Uterus (tissue), 4 donors: ENCODE data around the gene LDLRAD4. TPM values are rescaled to one million over a fixed set of nuclear protein-coding genes. Genes with fewer than 3 reads are reported as not detected.
A peak's percentile ranks its signal among the peaks of the same experiment; 100 is the strongest.

Source experiments
- DNase-seq, 2 donors: peaks; one replicate each; pipeline ENCODE4 v3.0.0-alpha.2; 2019 to 2020
- H3K27ac ChIP-seq, 2 donors: fragments of 200-600 bp; sonication (generic); 1 replicate in 1 of 2; 2 replicates in 1 of 2; pipeline ENCODE4 v1.5.1; 2016 to 2018
- H3K27me3 ChIP-seq, 2 donors: fragments of 200-600 bp; sonication (generic); one replicate each; pipeline ENCODE4 v1.5.1; 2018 to 2019; ENCODE audit warnings: control low read depth in 1 of 2
- H3K36me3 ChIP-seq, 2 donors: fragments of 200-600 bp; sonication (generic); one replicate each; pipeline ENCODE4 v1.5.1; 2019; ENCODE audit warnings: control low read depth in 1 of 2
- H3K4me1 ChIP-seq, 2 donors: fragments of 200-600 bp; sonication (generic); one replicate each; pipeline ENCODE4 v1.5.1; 2018 to 2019; ENCODE audit warnings: control low read depth in 1 of 2
- H3K4me3 ChIP-seq, 2 donors: fragments of 200-600 bp; sonication (generic); 1 replicate in 1 of 2; 2 replicates in 1 of 2; pipeline ENCODE4 v1.5.1; 2018 to 2019; ENCODE audit warnings: mild to moderate bottlenecking in 1 of 2
- H3K9me3 ChIP-seq, 2 donors: fragments of 200-600 bp; sonication (generic); one replicate each; pipeline ENCODE4 v1.5.1; 2019; ENCODE audit warnings: control low read depth in 1 of 2
- POLR2A ChIP-seq, 2 donors: fragments of 450-650 bp; IDR thresholded peaks; one replicate each; pipeline ENCODE4 v1.6.1; 2016; ENCODE audit warnings: antibody characterized with exemption in 2 of 2, mild to moderate bottlenecking in 1 of 2, moderate library complexity in 1 of 2
- intact Hi-C: fragments of 100-400 bp; cut with DNase I; formaldehyde crosslinking; loops from one replicate; pipeline ENCODE4 v1.15.1; 2023; ENCODE audit warnings: low total_unique reads
- total RNA-seq, 4 donors: library from RNA; depleted of rRNA in 3 of 4; stranded (reverse); fragments of >200 nt in 3 of 4; gene quantifications; one replicate each; pipeline versions ENCODE4 v1.1.0 to v1.2.4, GENCODE V29; 2014 to 2023
- TF ChIP-seq, protein P1 (sequence below), 4 experiments: fragments of 200-600 bp in 2 of 4; fragments of 450-650 bp in 2 of 4; sonication (generic) in 2 of 4; IDR thresholded peaks; one replicate each; pipeline ENCODE4 v1.5.1; 2016 to 2019; ENCODE audit warnings: antibody characterized with exemption in 4 of 4, mild to moderate bottlenecking in 2 of 4, moderate library complexity in 1 of 4
- donor health status: DM: yes; HTN: yes; CAD: no.

LDLRAD4 gene
- total RNA-seq, 4 donors from 2014 or later = 23.8 to 82.2 (median 39.3) TPM

DNA sequence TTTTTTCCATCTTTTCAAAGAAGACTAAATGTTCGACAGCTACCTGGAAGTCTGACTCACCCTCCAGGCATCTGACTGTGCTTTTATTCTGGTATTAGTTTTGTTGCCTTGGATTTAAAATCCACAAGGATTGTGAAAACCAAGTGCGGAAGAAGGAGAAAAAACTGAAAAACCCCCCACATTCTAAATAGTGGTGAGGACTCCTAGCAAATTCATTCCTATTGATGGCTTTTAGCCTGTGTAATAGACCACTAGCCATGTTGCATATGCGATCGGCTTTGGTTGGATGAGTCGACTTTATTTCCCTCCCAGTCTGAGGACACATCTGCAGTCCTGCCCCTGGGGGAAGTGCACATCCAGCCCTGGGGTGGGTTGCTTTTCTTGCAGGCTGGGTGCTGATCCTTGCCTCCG is 16.9 kb downstream of the LDLRAD4 start:
- H3K9me3 ChIP-seq = no peaks in the 10 kb centered on the region
- H3K27me3 ChIP-seq = no peaks in the 10 kb centered on the region
- H3K36me3 ChIP-seq = no peaks in the 10 kb centered on the region
- intact Hi-C loops = loop anchor here (10.0 kb wide), 1 partner anchor 149 kb away; no protein-coding TSS in a partner anchor
- no peak for DNase-seq
- H3K27ac ChIP-seq = peak overlapping the region in 1 of 2 donors; percentile 20
- TF ChIP-seq POLR2A (IDR thresholded peaks at IDR 0.05) = no peak
- TF ChIP-seq, protein P1, sequence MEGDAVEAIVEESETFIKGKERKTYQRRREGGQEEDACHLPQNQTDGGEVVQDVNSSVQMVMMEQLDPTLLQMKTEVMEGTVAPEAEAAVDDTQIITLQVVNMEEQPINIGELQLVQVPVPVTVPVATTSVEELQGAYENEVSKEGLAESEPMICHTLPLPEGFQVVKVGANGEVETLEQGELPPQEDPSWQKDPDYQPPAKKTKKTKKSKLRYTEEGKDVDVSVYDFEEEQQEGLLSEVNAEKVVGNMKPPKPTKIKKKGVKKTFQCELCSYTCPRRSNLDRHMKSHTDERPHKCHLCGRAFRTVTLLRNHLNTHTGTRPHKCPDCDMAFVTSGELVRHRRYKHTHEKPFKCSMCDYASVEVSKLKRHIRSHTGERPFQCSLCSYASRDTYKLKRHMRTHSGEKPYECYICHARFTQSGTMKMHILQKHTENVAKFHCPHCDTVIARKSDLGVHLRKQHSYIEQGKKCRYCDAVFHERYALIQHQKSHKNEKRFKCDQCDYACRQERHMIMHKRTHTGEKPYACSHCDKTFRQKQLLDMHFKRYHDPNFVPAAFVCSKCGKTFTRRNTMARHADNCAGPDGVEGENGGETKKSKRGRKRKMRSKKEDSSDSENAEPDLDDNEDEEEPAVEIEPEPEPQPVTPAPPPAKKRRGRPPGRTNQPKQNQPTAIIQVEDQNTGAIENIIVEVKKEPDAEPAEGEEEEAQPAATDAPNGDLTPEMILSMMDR (IDR thresholded peaks at IDR 0.05) = no peak
- no peaks in the 10 kb centered on the region for H3K4me1 ChIP-seq
- no peak overlapping the region for H3K4me3 ChIP-seq

DNA sequence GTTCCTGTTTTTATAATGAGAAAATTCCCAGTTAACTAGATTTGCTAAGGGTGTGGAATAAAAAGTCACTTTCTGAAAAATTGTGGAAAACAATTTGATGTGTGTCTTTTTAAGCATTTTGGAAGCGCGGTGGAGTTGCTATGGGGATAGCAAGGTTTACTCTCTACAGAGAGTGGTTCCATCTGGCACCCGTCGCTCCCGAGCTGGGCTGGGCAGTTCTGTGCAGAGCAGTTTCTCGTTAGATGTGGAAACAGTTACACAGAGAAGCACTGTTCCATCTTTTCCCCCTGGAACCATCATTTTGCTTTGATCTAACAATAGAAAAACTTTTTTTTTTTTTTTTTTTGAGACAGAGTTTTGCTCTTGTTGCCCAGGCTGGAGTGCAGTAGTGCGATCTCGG is 17.4 kb downstream of the LDLRAD4 start:
- no peaks in the 10 kb centered on the region for H3K4me1 ChIP-seq
- no peaks in the 10 kb centered on the region for H3K9me3 ChIP-seq
- no peak for TF ChIP-seq POLR2A (IDR thresholded peaks at IDR 0.05)
- TF ChIP-seq, protein P1 (IDR thresholded peaks at IDR 0.05) = no peak
- intact Hi-C loops = loop anchor here (10.0 kb wide), 1 partner anchor 149 kb away; no protein-coding TSS in a partner anchor
- peak overlapping the region in 1 of 2 donors; percentile 20 for H3K27ac ChIP-seq
- no peak overlapping the region for H3K4me3 ChIP-seq
- H3K36me3 ChIP-seq = no peaks in the 10 kb centered on the region
- DNase-seq = peak; percentile 65 to 80
- H3K27me3 ChIP-seq = no peaks in the 10 kb centered on the region

DNA sequence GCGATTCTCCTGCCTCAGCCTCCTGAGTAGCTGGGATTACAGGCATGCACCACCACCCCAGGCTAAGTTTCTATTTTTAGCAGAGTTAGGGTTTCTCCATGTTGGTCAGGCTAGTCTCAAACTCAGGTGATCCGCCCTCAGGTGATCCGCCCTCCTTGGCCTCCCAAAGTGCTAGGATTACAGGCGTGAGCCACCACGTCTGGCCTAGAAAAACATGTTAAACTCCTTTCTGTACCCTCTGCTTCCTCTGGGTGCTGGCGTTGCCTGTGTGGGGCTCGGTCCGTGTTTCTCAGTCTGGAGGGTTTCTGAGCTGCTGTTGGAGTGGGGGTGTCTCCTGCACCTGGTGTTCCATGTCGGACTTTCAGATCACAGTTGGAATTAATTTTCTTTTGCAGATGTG is 17.9 kb downstream of the LDLRAD4 start:
- Histone ChIP-seq H3K4me1 (no peaks in the 10 kb centered on the region), H3K27ac (no peak overlapping the region), H3K4me3 (no peak overlapping the region), H3K36me3 (no peaks in the 10 kb centered on the region), H3K27me3 (no peaks in the 10 kb centered on the region), H3K9me3 (no peaks in the 10 kb centered on the region)
- peak in 1 of 2 donors; percentile 8 for DNase-seq
- TF ChIP-seq POLR2A (IDR thresholded peaks at IDR 0.05) = no peak
- TF ChIP-seq, protein P1 (IDR thresholded peaks at IDR 0.05) = no peak
- intact Hi-C loops = loop anchor here (10.0 kb wide), 1 partner anchor 148 kb away; no protein-coding TSS in a partner anchor

DNA sequence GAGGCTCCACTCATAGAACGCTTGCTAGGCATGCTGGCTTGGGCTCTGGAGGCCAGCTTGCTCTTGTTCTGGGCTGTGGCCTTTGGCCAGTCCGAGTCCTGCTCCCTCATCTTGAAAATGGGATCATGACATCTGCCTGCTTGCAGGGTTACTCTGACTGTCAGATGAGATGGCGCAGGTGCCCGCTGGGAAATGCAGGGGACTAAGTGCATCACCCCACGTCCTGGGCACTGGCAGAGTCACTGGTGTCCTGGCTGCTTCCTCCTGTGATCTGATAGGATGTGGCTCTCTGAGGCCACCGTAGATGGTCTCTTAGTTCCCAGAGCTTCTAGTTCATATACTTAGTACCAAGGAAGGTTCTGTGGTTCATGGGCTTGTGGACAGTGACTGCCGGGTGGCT is 18.5 kb downstream of the LDLRAD4 start:
- Histone ChIP-seq H3K27ac (no peak overlapping the region), H3K27me3 (no peaks in the 10 kb centered on the region), H3K9me3 (no peaks in the 10 kb centered on the region), H3K4me1 (no peaks in the 10 kb centered on the region), H3K36me3 (no peaks in the 10 kb centered on the region), H3K4me3 (no peak overlapping the region)
- TF ChIP-seq, protein P1 (IDR thresholded peaks at IDR 0.05) = no peak
- no peak for TF ChIP-seq POLR2A (IDR thresholded peaks at IDR 0.05)
- intact Hi-C loops = loop anchor here (10.0 kb wide), 1 partner anchor 148 kb away; no protein-coding TSS in a partner anchor
- DNase-seq = peak in 1 of 2 donors; percentile 10

DNA sequence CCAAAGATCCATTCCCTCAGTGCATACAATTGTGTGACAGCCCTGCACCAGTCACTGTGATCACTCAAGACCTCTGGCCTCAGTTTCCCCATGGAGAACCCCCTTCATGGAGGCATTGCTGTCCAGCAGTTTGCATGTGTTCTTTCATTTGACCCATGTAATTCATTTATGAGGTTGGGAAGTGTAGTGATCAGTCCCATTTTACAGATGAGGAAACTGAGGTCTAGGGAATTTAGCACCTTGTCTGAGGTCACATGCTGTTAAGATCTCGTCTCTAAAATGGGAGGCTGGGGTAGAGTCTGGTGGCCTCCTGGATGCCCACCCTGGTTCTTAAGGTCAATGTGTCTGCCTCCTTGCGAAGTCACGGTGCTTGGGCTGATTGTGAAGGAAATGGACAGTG is 19.1 kb downstream of the LDLRAD4 start:
- Histone ChIP-seq H3K27me3 (no peaks in the 10 kb centered on the region), H3K36me3 (no peaks in the 10 kb centered on the region), H3K9me3 (no peaks in the 10 kb centered on the region), H3K4me3 (no peak overlapping the region), H3K27ac (no peak overlapping the region), H3K4me1 (no peaks in the 10 kb centered on the region)
- no peak for TF ChIP-seq POLR2A (IDR thresholded peaks at IDR 0.05)
- TF ChIP-seq, protein P1 (IDR thresholded peaks at IDR 0.05) = no peak
- DNase-seq = no peak
- intact Hi-C loops = loop anchor here (10.0 kb wide), 1 partner anchor 147 kb away; no protein-coding TSS in a partner anchor
